HG03108 (cell line): ENCODE results near the gene MYLK2.

Source experiments
- ATAC-seq: cut with Tn5 transposase; IDR thresholded peaks from one replicate; pipeline ENCODE4 v1.9.1; 2021; ENCODE audit warnings: moderate library complexity; ENCODE audit not compliant: unreplicated experiment

Gene MYLK2

GRCh38 chr20:31870726-31871617 is 51.8 kb downstream of the MYLK2 start:
- ATAC-seq = no peak

DNA sequence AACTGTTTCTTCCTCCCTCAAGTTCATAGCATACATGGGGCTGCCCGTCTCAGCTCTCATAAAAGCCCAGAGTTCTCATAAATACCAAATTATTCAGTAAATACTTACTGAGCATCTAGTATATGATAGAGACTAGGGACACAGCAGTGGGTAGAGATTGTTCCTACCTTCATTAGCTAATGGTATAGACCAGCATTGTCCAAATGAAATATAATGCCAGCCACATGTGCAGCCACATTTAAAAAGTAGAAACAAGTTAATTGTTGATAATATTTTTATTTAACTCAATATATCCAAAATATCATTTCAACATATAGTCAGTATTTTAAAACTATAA is 52.4 kb downstream of the MYLK2 start:
- no peak for ATAC-seq

DNA sequence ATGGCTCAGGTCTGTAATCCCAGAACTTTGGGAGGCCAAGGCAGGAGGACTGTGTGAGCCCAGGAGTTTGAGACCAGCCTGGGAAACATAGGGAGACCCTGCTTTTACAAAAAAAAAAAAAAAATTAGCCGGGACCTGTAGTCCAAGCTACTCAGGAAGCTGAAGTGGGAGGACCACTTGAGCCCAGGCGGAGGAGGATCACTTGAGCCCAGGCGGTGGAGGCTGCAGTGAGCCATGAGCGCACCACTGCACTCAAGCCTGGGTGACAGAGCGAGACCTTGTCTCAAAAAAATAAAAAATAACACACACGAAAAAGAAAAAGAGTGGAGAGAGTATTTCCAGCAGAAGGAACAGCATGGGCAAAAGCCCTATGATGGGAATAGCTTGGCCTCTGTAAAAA is 53.2 kb downstream of the MYLK2 start:
- ATAC-seq = no peak

DNA sequence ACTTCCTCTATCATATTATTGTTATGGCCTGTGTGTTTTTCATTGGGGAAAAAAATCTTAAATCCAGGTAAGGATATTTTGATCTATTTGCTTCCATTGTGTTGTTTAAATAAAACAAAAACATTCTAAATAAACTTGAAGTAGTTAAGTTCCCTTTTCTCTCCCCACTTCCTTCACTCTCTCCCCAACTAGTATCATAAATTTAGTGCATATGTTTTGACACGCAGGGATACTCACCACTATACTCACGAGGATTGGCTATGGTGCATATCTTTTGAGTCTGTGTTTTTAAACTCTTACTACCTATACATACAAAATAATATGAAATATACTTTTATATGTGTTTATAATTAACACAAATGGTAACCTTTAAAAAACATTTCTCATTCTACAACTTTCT is 56.5 kb downstream of the MYLK2 start:
- ATAC-seq = no peak

GRCh38 chr20:31877684-31878083 is 58.5 kb downstream of the MYLK2 start:
- no peak for ATAC-seq

DNA sequence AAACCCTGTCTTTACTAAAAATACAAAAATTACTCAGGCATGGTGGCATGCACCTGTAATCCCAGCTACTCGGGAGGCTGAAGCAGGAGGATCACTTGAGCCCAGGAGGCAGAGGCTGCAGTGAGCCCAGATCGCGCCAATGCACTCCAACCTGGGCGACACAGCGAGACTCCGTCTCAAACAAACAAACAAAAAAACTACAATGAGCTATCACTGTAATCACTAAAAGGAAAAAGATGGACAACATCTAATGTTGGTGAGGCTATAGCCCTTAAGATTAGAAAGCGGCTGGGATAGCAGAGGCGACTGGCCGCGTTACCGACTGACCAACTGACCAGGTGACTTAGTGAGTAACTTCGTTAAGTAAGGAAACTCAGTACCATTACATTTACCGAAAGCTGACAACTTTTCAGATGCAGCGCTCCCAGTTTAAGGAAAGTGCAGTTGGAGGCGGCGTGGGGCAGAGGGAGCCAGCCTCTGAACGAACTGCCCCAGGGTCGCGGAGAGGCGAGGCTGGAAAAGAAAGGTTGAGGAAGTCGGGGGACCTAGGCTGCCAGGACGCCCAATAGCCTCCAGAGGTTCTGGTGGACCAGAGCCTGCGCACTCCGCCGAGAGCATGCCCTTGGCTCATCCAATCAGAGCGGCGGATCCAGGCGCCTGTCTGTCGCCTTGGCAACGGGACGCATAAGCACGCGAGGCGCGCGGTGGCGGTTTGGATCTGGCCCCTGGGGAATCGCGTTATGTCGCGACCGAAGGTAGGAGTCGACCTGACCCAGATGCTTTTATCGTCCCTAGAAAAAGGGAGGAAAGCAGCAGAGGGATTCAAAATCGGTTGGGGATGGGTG is 60.2 kb downstream of the MYLK2 start:
- peak; percentile 64 for ATAC-seq

DNA sequence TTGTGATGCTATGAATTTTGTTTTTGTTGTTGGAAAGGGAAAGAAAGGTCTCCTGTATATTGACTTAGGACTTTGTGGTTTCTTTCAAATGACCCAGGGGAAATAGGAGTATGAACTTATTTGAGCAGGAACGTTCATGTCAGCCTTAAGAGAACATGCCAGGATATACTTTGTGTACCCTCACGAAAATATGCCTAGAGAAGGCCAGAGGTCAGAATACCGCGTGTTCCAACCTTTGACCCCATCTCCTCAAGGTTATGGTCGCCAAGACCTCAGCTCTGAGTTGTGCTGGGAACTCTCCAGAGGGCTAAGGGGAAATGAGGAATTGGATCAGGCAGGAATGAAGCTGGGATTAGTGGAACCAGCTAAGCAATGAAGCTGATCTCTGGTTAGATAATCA is 62.8 kb downstream of the MYLK2 start:
- no peak for ATAC-seq

DNA sequence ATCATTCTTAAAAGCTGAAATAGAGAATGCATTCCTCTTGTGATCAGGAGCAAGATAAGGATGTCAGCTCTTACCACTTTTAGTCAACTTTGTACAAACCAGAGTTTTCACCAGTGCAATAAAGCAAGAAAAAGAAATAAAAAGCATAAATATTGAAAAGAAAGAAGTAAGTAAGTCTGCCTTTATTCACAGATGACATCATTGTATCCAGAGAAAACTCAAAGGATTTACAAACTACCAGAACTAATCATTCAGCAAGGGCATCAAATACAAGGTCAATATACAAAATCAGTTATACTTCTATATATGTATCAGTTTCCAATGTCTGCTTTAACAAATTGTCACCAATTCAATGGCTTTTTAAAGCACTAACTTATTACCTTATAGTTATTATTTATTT is 64.7 kb downstream of the MYLK2 start:
- no peak for ATAC-seq
